Left lung (tissue), 10 donors: ENCODE results near the gene CFAP52. TPM values are rescaled to one million over a fixed set of nuclear protein-coding genes. Genes with fewer than 3 reads are reported as not detected.

Experiments
- ATAC-seq: fragments of 200-7000 bp; cut with Tn5 transposase; one replicate; pipeline ENCODE4 v1.9.1; 2020; ENCODE audit warnings: moderate library complexity
- DNase-seq, 4 donors: peaks; one replicate each; pipeline ENCODE4 v3.0.0-alpha.2; 2013 to 2020
- H3K27ac ChIP-seq, 2 donors: fragments of 200-600 bp; sonication (generic) in 1 of 2; one replicate each; pipeline versions ENCODE4 v1.5.0 to v1.8.0; 2020 to 2021
- H3K27me3 ChIP-seq, 2 donors: fragments of 200-600 bp; sonication (generic) in 1 of 2; one replicate each; pipeline versions ENCODE4 v1.5.0 to v1.8.0; 2020 to 2021
- H3K36me3 ChIP-seq, 2 donors: fragments of 200-600 bp; sonication (generic) in 1 of 2; one replicate each; pipeline versions ENCODE4 v1.5.0 to v1.8.0; 2020 to 2021
- H3K4me1 ChIP-seq, 2 donors: fragments of 200-600 bp; one replicate each; pipeline ENCODE4 v1.8.0; 2021
- H3K4me3 ChIP-seq, 2 donors: fragments of 200-600 bp; sonication (generic) in 1 of 2; one replicate each; pipeline versions ENCODE4 v1.5.0 to v1.8.0; 2020 to 2021; ENCODE audit warnings: mild to moderate bottlenecking in 1 of 2
- H3K9me3 ChIP-seq, 2 donors: fragments of 200-600 bp; sonication (generic) in 1 of 2; one replicate each; pipeline versions ENCODE4 v1.5.0 to v1.8.0; 2020 to 2021
- CTCF ChIP-seq, 2 donors: fragments of 200-600 bp; sonication (generic) in 1 of 2; IDR thresholded peaks; one replicate each; pipeline versions ENCODE4 v1.5.0 to v1.8.0; 2021; ENCODE audit warnings: antibody characterized with exemption in 2 of 2
- intact Hi-C, 2 donors: fragments of 100-400 bp; cut with DNase I; formaldehyde crosslinking; loops; one replicate each; pipeline versions ENCODE4 v1.11.2 to v1.14.2; 2022
- polyA plus RNA-seq, 6 donors: library from polyadenylated mRNA; unstranded; fragments of 120-200 nt; gene quantifications; one replicate each; pipeline ENCODE4 v1.2.1, GENCODE V29; 2013; ENCODE audit not compliant: insufficient read length in 6 of 6
- total RNA-seq, 2 donors: library from RNA; stranded (reverse); fragmentation: NEBNext Ultra II Directional; extraction: Animal tissue kit (Norgen Biotek cat#: 25700); gene quantifications; one replicate each; pipeline ENCODE4 v1.2.1, GENCODE V29; 2021
- donor health status: DM: no; HTN: yes; CAD: no.
- donor health status: DM: no; HTN: no; CAD: no.

CFAP52 gene
- total and polyA plus RNA-seq, 8 donors, result 1.6 to 10.8 (median 5.3) TPM; not detected in 1

- H3K4me1 ChIP-seq, result no peaks in the 10 kb centered on the region
- no peak overlapping the region for H3K27ac ChIP-seq
- no peak overlapping the region for H3K4me3 ChIP-seq
- ATAC-seq, result no peak
- no peak for DNase-seq
- H3K36me3 ChIP-seq, result no peaks in the 10 kb centered on the region
- H3K27me3 ChIP-seq, result no peaks in the 10 kb centered on the region
- H3K9me3 ChIP-seq, result no peaks in the 10 kb centered on the region
- TF ChIP-seq CTCF (IDR thresholded peaks at IDR 0.05), result no peak
- intact Hi-C loops, result no loop called here
Measured at GRCh38 chr17:9532715-9533114, 43.7 kb upstream of the CFAP52 start.

GRCh38 chr17:9533441-9533840 is 43.0 kb upstream of the CFAP52 start:
- Histone ChIP-seq H3K27me3 (no peaks in the 10 kb centered on the region), H3K4me1 (no peaks in the 10 kb centered on the region), H3K36me3 (no peaks in the 10 kb centered on the region), H3K27ac (no peak overlapping the region), H3K9me3 (no peaks in the 10 kb centered on the region), H3K4me3 (no peak overlapping the region)
- ATAC-seq (no peak), DNase-seq (no peak)
- intact Hi-C loops, result no loop called here
- no peak for TF ChIP-seq CTCF (IDR thresholded peaks at IDR 0.05)

DNA sequence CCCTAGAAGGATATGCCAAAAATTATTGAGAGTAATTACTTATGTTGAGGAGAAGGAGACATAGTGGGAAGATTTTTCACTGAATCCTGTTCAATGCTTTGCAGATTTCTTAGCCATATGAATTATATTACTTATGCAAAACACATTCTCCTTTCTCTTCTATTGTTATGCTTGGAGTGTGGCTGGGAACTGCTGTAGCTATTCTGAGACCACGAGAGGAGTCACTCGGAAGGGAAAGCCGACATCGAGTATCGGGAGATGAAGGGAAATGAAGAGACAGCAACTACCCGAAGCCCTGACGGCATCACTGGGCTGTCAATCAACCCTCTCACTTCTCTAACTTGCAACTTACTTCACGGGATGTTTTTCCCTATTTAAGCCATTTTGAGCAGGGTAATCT is 40.4 kb upstream of the CFAP52 start:
- intact Hi-C loops, result no loop called here
- Histone ChIP-seq H3K4me1 (no peaks in the 10 kb centered on the region), H3K4me3 (no peak overlapping the region), H3K9me3 (no peaks in the 10 kb centered on the region), H3K27me3 (no peaks in the 10 kb centered on the region), H3K36me3 (peaks cover 0 to 10% of the 10 kb centered on the region in 2 donors), H3K27ac (no peak overlapping the region)
- TF ChIP-seq CTCF (IDR thresholded peaks at IDR 0.05), result no peak
- DNase-seq (no peak), ATAC-seq (no peak)

GRCh38 chr17:9537177-9537776 is 39.2 kb upstream of the CFAP52 start:
- Histone ChIP-seq H3K27ac (no peak overlapping the region), H3K27me3 (no peaks in the 10 kb centered on the region), H3K4me1 (no peaks in the 10 kb centered on the region), H3K9me3 (no peaks in the 10 kb centered on the region), H3K36me3 (peaks cover 0 to 10% of the 10 kb centered on the region in 2 donors), H3K4me3 (no peak overlapping the region)
- intact Hi-C loops, result no loop called here
- no peak for TF ChIP-seq CTCF (IDR thresholded peaks at IDR 0.05)
- ATAC-seq (no peak), DNase-seq (no peak)

- H3K27ac ChIP-seq, result no peak overlapping the region
- no peaks in the 10 kb centered on the region for H3K9me3 ChIP-seq
- DNase-seq, result no peak
- intact Hi-C loops, result no loop called here
- no peaks in the 10 kb centered on the region for H3K4me1 ChIP-seq
- TF ChIP-seq CTCF (IDR thresholded peaks at IDR 0.05), result no peak
- no peak overlapping the region for H3K4me3 ChIP-seq
- no peaks in the 10 kb centered on the region for H3K27me3 ChIP-seq
- ATAC-seq, result no peak
- peaks cover 0 to 10% of the 10 kb centered on the region in 2 donors for H3K36me3 ChIP-seq
Measured at GRCh38 chr17:9538626-9539025, 37.8 kb upstream of the CFAP52 start.
